K562 (cell line): ENCODE measurements around the gene UCN. TPM values are rescaled to one million over a fixed set of nuclear protein-coding genes. Genes with fewer than 3 reads are reported as not detected.
A peak's percentile ranks its signal among the peaks of the same experiment; 100 is the strongest.

Source experiments
- CCNT2 ChIP-seq: IDR thresholded peaks from 2 replicates; pipeline ENCODE4 v1.6.1; 2011; ENCODE audit warnings: borderline replicate concordance, low read depth, mild to moderate bottlenecking, moderate library complexity, mixed read lengths, low read length; ENCODE audit not compliant: insufficient read length; ENCODE audit errors: extremely low read depth
- CXXC5 ChIP-seq: fragments of 250-450 bp; sonication (Bioruptor Pico); IDR thresholded peaks from 2 replicates; pipeline ENCODE4 v1.8.0; 2022; ENCODE audit warnings: inconsistent platforms, mild to moderate bottlenecking, moderate library complexity
- E2F6 ChIP-seq, 2 experiments: IDR thresholded peaks; 2 replicates each; pipeline ENCODE4 v1.6.1; 2011; ENCODE audit warnings: borderline replicate concordance in 1 of 2, control low read depth in 1 of 2, low read depth in 1 of 2, low read length in 1 of 2, mild to moderate bottlenecking in 1 of 2, mixed read lengths in 1 of 2, moderate library complexity in 1 of 2; ENCODE audit not compliant: insufficient read depth in 1 of 2, insufficient read length in 1 of 2, poor library complexity in 1 of 2, severe bottlenecking in 1 of 2; ENCODE audit errors: extremely low read depth in 1 of 2
- KDM2B ChIP-seq: fragments of 250-450 bp; sonication (Bioruptor Pico); IDR thresholded peaks from 2 replicates; pipeline ENCODE4 v1.8.0; 2021; ENCODE audit warnings: mild to moderate bottlenecking, moderate library complexity
- KLF13 ChIP-seq: fragments of 450-650 bp; IDR thresholded peaks from 2 replicates; pipeline ENCODE4 v1.6.1; 2016; ENCODE audit warnings: missing genetic modification characterization, low read depth, mild to moderate bottlenecking, missing compliant biosample characterization, moderate library complexity, borderline replicate concordance
- L3MBTL2 ChIP-seq: fragments of 450-650 bp; IDR thresholded peaks from 2 replicates; pipeline ENCODE4 v1.6.1; 2016; ENCODE audit warnings: mild to moderate bottlenecking, moderate library complexity
- NCOR1 ChIP-seq: fragments of 450-650 bp; IDR thresholded peaks from 2 replicates; pipeline ENCODE4 v1.6.1; 2016; ENCODE audit warnings: mild to moderate bottlenecking, moderate library complexity
- NFIC ChIP-seq: fragments of 450-650 bp; IDR thresholded peaks from 2 replicates; pipeline ENCODE4 v1.6.1; 2017; ENCODE audit warnings: mild to moderate bottlenecking, inconsistent platforms
- NRF1 ChIP-seq, 2 experiments: fragments of 450-650 bp; IDR thresholded peaks in 1 of 2; conservative IDR thresholded peaks in 1 of 2; 2 replicates each; pipeline ENCODE4 v1.6.1; 2014; ENCODE audit warnings: mild to moderate bottlenecking in 2 of 2
- PHF8 ChIP-seq: fragments of 200-600 bp; sonication (generic); IDR thresholded peaks from 2 replicates; pipeline ENCODE4 v1.6.1; 2012; ENCODE audit warnings: mixed run types, mild to moderate bottlenecking, inconsistent platforms, low read length, moderate library complexity, borderline replicate concordance
- RB1 ChIP-seq: fragments of 450-650 bp; IDR thresholded peaks from 2 replicates; pipeline ENCODE4 v1.6.1; 2017; ENCODE audit warnings: low read depth, mild to moderate bottlenecking
- RBFOX2 ChIP-seq: fragments of 200-400 bp; formaldehyde crosslinking; IDR thresholded peaks from 2 replicates; pipeline ENCODE4 v1.6.1; 2017; ENCODE audit warnings: low read depth, mild to moderate bottlenecking, low read length, moderate library complexity
- SMC3 ChIP-seq: conservative IDR thresholded peaks from 2 replicates; pipeline ENCODE4 v1.6.1; 2011; ENCODE audit warnings: low read depth, low read length, improper control_type of control experiment; ENCODE audit not compliant: insufficient read depth
- SP1 ChIP-seq: sonication (generic); formaldehyde crosslinking; IDR thresholded peaks from 2 replicates; pipeline ENCODE4 v1.8.1; 2022; ENCODE audit warnings: mild to moderate bottlenecking, missing genetic modification reagents
- TBP ChIP-seq: optimal IDR thresholded peaks from 2 replicates; pipeline ENCODE3; 2011; ENCODE audit warnings: low read depth, low read length, improper control_type of control experiment
- UBTF ChIP-seq, 2 experiments: IDR thresholded peaks; 2 replicates each; pipeline ENCODE4 v1.6.1; 2012; ENCODE audit warnings: improper control_type of control experiment in 2 of 2, low read depth in 2 of 2, low read length in 2 of 2, borderline replicate concordance in 1 of 2
- ZBTB7A ChIP-seq: IDR thresholded peaks from 2 replicates; pipeline ENCODE4 v1.6.1; 2011; ENCODE audit warnings: low read depth, mild to moderate bottlenecking, low read length, moderate library complexity, borderline replicate concordance; ENCODE audit not compliant: control insufficient read depth
- ZNF507 ChIP-seq: conservative IDR thresholded peaks from 2 replicates; pipeline ENCODE4 v1.6.1; 2017; ENCODE audit warnings: missing genetic modification characterization, missing compliant biosample characterization
- polyA plus RNA-seq, 8 experiments: library from polyadenylated mRNA; depleted of rRNA in 4 of 8; stranded (reverse) in 5 of 8; unstranded in 3 of 8; fragments of >200 nt; fragmentation: Nextera tagmentation in 2 of 8; fragmentation: Illumina TruSeq in 1 of 8; extraction: Ambion mirVana in 2 of 8; extraction: Trizol in 1 of 8; gene quantifications; 2 replicates each; pipeline versions ENCODE4 v1.2.1 to v1.2.3, GENCODE V29; 2011 to 2014; ENCODE audit warnings: inconsistent platforms in 1 of 8, missing spikeins in 1 of 8
- total RNA-seq, 7 experiments: library from RNA; depleted of rRNA in 6 of 7; stranded (reverse); fragments of >200 nt in 6 of 7; fragmentation: Illumina TruSeq in 2 of 7; extraction: Trizol in 2 of 7; gene quantifications; 2 replicates each; pipeline versions ENCODE4 v1.2.1 to v1.2.3, GENCODE V29; 2011 to 2021; ENCODE audit warnings: low replicate concordance in 1 of 7
- TF ChIP-seq, protein P1 (sequence below): fragments of 450-650 bp; conservative IDR thresholded peaks from 2 replicates; pipeline ENCODE4 v1.6.1; 2016; ENCODE audit warnings: missing genetic modification characterization, low read depth, mild to moderate bottlenecking, control low read depth, missing compliant biosample characterization

Gene UCN
- total and polyA plus RNA-seq, 9 of the 15 experiments (the other 6 are each of a cell fraction or from before 2014, with no cell fraction given): 0.10 to 2.7 (median 0.43) TPM

DNA sequence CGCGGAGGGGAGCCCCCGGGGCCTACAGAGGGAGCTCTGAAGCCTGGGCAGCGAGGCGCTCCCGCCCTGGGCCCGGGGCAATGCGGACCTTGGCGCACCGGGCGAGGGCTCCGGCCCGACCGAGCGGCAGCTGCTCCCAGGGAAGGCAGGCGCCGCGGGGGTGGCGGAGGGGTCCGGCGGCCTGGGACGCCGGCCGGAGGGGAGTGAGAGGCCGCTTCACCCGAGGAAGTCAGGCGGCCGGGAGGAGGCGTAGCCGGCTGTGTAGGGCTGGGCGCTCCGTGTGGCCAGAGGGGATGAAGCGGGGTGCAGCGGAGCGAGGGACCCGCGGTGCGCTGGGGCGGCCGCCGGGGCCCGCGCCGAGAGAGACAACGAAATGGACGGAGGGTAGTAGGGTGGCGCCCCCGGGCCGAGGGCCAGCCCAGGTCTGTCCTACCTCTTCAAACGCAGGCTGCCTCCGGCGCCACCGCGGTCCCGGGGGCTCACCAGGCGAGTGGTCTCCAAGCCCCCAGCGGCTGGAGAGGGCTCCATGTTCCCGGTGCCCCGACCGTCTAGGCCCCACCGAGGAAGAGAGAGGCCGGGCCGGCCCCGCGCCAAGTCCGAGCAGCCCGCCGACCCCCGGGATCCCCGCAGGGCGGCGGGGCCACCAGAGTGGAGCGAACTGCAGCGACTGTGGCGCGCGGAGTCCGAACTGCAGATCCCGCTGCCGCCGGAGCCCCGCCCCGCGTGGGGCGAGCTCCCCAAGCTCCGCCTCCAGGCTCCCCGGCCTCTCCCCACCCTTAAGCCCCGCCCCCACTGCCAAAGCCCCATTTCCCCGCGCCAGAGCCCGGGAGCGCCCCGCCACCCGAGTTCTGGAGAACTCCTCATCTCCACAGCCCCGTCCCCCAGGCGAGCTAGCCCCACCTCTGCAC lies 45.6 kb downstream of the UCN start, which contains the start of gene SLC30A3 (continued):
- peak in 1 of 2 experiments; percentile 16 for TF ChIP-seq E2F6 (IDR thresholded peaks at IDR 0.05; ENCODE audit: borderline replicate concordance in 1 of 2, extremely low read depth in 1 of 2, insufficient read depth in 1 of 2, insufficient read length in 1 of 2, low read depth in 1 of 2, low read length in 1 of 2, poor library complexity in 1 of 2, severe bottlenecking in 1 of 2)
- no peak for TF ChIP-seq KLF13 (tag)
- TF ChIP-seq, protein P1, sequence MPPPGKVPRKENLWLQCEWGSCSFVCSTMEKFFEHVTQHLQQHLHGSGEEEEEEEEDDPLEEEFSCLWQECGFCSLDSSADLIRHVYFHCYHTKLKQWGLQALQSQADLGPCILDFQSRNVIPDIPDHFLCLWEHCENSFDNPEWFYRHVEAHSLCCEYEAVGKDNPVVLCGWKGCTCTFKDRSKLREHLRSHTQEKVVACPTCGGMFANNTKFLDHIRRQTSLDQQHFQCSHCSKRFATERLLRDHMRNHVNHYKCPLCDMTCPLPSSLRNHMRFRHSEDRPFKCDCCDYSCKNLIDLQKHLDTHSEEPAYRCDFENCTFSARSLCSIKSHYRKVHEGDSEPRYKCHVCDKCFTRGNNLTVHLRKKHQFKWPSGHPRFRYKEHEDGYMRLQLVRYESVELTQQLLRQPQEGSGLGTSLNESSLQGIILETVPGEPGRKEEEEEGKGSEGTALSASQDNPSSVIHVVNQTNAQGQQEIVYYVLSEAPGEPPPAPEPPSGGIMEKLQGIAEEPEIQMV (tag): no peak
- peak; percentile 9; the same call in 1 of the 2 replicates for TF ChIP-seq RB1
- TF ChIP-seq SMC3: 0 out of 2 replicates have a peak, but pooled peaks have one; percentile 7
- peak; percentile 90; the same call in 1 of the 2 replicates for TF ChIP-seq KDM2B (CRISPR knock-in tag)
- peak in 1 of 2 experiments; percentile 79; a peak in 1 of 4 replicates for TF ChIP-seq UBTF (IDR thresholded peaks at IDR 0.05; ENCODE audit: borderline replicate concordance in 1 of 2, low read depth in 2 of 2, low read length in 2 of 2)
- TF ChIP-seq ZNF507: no peak
- peak; percentile 18; the same call in 1 of the 2 replicates for TF ChIP-seq PHF8
- no peak for TF ChIP-seq NCOR1
- peak; percentile 23 for TF ChIP-seq TBP
- TF ChIP-seq CXXC5 (CRISPR knock-in tag): peak; percentile 19; the same call in 1 of the 2 replicates
- peak; percentile 55 for TF ChIP-seq RBFOX2
- TF ChIP-seq NFIC: peak; percentile 41
- peak; percentile 69; the same call in 1 of the 2 replicates for TF ChIP-seq SP1
- peak; percentile 61; the same call in 1 of the 2 replicates for TF ChIP-seq ZBTB7A
- TF ChIP-seq NRF1 (conservative IDR thresholded peaks at IDR 0.05 in 1 of 2, IDR thresholded peaks at IDR 0.05 in 1 of 2): peak in 1 of 2 experiments; percentile 11; a peak in 1 of 4 replicates
- 0 out of 2 replicates have a peak, but pooled peaks have one; percentile 20 for TF ChIP-seq L3MBTL2
- TF ChIP-seq CCNT2: peak; percentile 49
